Sigmoid colon (tissue), 4 donors: Measurements from ENCODE around the gene TMEM114.

Experiments used
- EP300 ChIP-seq, 4 donors: sonication (generic); formaldehyde crosslinking; IDR thresholded peaks; one replicate each; pipeline ENCODE4 v1.6.1; 2017; ENCODE audit warnings: antibody characterized with exemption in 4 of 4
- POLR2A ChIP-seq, 2 donors: fragments of 450-650 bp; IDR thresholded peaks; one replicate each; pipeline ENCODE4 v1.6.1; 2016; ENCODE audit warnings: antibody characterized with exemption in 2 of 2, mild to moderate bottlenecking in 2 of 2, moderate library complexity in 2 of 2
- POLR2AphosphoS5 ChIP-seq, 4 donors: sonication (generic); formaldehyde crosslinking; IDR thresholded peaks; one replicate each; pipeline ENCODE4 v1.6.1; 2017; ENCODE audit warnings: antibody characterized with exemption in 4 of 4
- TF ChIP-seq, protein P1 (sequence below), 4 experiments: fragments of 450-650 bp in 3 of 4; fragments of 200-600 bp in 1 of 4; IDR thresholded peaks; one replicate each; pipeline ENCODE4 v1.5.1; 2016 to 2019; ENCODE audit warnings: antibody characterized with exemption in 4 of 4, mild to moderate bottlenecking in 3 of 4, moderate library complexity in 2 of 4

DNA sequence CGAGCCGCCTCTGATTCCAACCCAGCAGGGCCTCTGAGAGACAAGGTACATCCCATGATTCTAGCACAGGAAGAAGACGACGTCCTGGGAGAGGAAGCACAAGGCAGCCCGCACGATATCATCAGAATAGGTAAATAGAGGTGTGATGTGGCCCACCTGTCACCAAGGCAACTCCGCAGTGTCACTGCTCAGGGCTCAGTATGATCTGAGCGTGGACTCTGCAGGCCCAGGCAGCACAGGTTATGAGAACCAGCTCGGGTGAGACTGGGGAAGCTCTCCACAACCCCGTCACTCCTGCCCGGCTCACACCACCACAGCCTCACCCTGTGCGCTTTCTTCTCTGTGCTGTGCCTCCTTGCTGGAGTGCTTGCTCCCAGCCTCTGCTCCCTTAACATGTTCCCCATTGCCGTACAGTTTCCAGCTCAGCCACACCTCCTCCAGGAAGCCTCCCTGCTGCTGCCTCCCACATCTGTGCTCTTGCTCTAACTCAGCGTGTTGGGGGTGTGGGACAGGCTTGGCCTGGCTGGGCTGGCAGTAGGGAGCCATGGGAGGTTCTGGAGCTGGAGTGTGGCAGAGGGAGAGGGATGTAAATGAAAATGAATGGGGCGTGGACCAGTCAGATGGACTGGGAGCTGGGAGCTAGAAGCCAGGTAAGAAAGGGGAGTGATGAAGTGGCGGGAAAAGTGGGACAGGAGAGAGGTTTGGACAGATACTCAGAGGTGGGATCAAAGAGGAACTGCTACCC is 38.8 kb upstream of the TMEM114 start:
- TF ChIP-seq POLR2A (IDR thresholded peaks at IDR 0.05), result no peak
- TF ChIP-seq, protein P1, sequence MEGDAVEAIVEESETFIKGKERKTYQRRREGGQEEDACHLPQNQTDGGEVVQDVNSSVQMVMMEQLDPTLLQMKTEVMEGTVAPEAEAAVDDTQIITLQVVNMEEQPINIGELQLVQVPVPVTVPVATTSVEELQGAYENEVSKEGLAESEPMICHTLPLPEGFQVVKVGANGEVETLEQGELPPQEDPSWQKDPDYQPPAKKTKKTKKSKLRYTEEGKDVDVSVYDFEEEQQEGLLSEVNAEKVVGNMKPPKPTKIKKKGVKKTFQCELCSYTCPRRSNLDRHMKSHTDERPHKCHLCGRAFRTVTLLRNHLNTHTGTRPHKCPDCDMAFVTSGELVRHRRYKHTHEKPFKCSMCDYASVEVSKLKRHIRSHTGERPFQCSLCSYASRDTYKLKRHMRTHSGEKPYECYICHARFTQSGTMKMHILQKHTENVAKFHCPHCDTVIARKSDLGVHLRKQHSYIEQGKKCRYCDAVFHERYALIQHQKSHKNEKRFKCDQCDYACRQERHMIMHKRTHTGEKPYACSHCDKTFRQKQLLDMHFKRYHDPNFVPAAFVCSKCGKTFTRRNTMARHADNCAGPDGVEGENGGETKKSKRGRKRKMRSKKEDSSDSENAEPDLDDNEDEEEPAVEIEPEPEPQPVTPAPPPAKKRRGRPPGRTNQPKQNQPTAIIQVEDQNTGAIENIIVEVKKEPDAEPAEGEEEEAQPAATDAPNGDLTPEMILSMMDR (IDR thresholded peaks at IDR 0.05), result no peak
- TF ChIP-seq POLR2AphosphoS5 (IDR thresholded peaks at IDR 0.05), result no peak
- TF ChIP-seq EP300 (IDR thresholded peaks at IDR 0.05), result no peak
